Measurements from ENCODE around the gene PCGF6. TPM values are rescaled to one million over a fixed set of nuclear protein-coding genes. Genes with fewer than 3 reads are reported as not detected.

The PCGF6 gene
- total RNA-seq, 1 experiment from 2014 or later, result 19.2 TPM

GRCh38 chr10:103254538-103255325 lies 96.2 kb downstream of the PCGF6 start:
- ATAC-seq, result no peak
- H3K4me1 Mint-ChIP-seq, result no peaks in the 10 kb centered on the region
- peaks cover 25% of the 10 kb centered on the region for H3K9me3 Mint-ChIP-seq
- CTCF ChIA-PET, result interaction anchor here (0.6 to 1.1 kb wide), 5 partner anchors 10 to 181 kb away, joined by 3 to 11 read pairs (median 3); partner anchors contain the start of gene INA
- no peak overlapping the region for H3K4me3 Mint-ChIP-seq
- no peak for DNase-seq (ENCODE audit: low spot score)
- TF ChIP-seq MLX (CRISPR knock-in tag; IDR thresholded peaks at IDR 0.05) (no peak), HMGA2 (CRISPR knock-in tag; IDR thresholded peaks at IDR 0.05) (no peak), ZNF423 (CRISPR knock-in tag; IDR thresholded peaks at IDR 0.05) (no peak), FOXP1 (CRISPR knock-in tag; IDR thresholded peaks at IDR 0.05; ENCODE audit: borderline replicate concordance) (no peak)
- POLR2A ChIA-PET, result interaction anchor here (0.6 to 0.7 kb wide), 2 partner anchors 24 to 192 kb away, joined by 3 to 6 read pairs; no protein-coding TSS in a partner anchor
- peaks cover 14% of the 10 kb centered on the region for H3K36me3 Mint-ChIP-seq
- H3K27me3 Mint-ChIP-seq (ENCODE audit: low read depth), result no peaks in the 10 kb centered on the region; the same call in none of the 2 replicates
- no peak overlapping the region for H3K27ac Mint-ChIP-seq

- CTCF ChIA-PET, result interaction anchor here (0.7 kb wide), 1 partner anchor 143 kb away, joined by 3 read pairs; no protein-coding TSS in a partner anchor
- no peak for TF ChIP-seq E2F1 (CRISPR knock-in tag; IDR thresholded peaks at IDR 0.05)
- no peak for TF ChIP-seq NR3C1 (CRISPR knock-in tag; conservative IDR thresholded peaks at IDR 0.05; ENCODE audit: low read depth)
- TF ChIP-seq GRHL2 (CRISPR knock-in tag; IDR thresholded peaks at IDR 0.05; ENCODE audit: insufficient replicate concordance, severe bottlenecking), result no peak
- no peak for TF ChIP-seq NFYB (CRISPR knock-in tag; conservative IDR thresholded peaks at IDR 0.05; ENCODE audit: low read depth)
- TF ChIP-seq KAT7 (CRISPR knock-in tag; IDR thresholded peaks at IDR 0.05; ENCODE audit: borderline replicate concordance), result no peak
- no peak for TF ChIP-seq ZNF532 (CRISPR knock-in tag; IDR thresholded peaks at IDR 0.05; ENCODE audit: borderline replicate concordance)
- TF ChIP-seq ZNF317 (CRISPR knock-in tag; IDR thresholded peaks at IDR 0.05; ENCODE audit: borderline replicate concordance, low read depth), result no peak
- TF ChIP-seq JUN (CRISPR knock-in tag; IDR thresholded peaks at IDR 0.05), result no peak
- TF ChIP-seq ZNF121 (CRISPR knock-in tag; IDR thresholded peaks at IDR 0.05), result no peak
- TF ChIP-seq ZNF138 (CRISPR knock-in tag; conservative IDR thresholded peaks at IDR 0.05), result no peak
- TF ChIP-seq USF2 (CRISPR knock-in tag; IDR thresholded peaks at IDR 0.05), result no peak
- no peak for TF ChIP-seq MLX (CRISPR knock-in tag; IDR thresholded peaks at IDR 0.05)
- TF ChIP-seq ATF6 (CRISPR knock-in tag; IDR thresholded peaks at IDR 0.05), result no peak
- no peak for TF ChIP-seq MYBL2 (CRISPR knock-in tag; IDR thresholded peaks at IDR 0.05)
- peaks cover 10% of the 10 kb centered on the region for H3K36me3 Mint-ChIP-seq
- POLR2A ChIA-PET, result interaction anchor here (0.6 kb wide), 1 partner anchor 191 kb away, joined by 3 read pairs; no protein-coding TSS in a partner anchor
- peaks cover 20% of the 10 kb centered on the region for H3K9me3 Mint-ChIP-seq
- H3K4me3 Mint-ChIP-seq, result no peak overlapping the region
- no peak overlapping the region for H3K27ac Mint-ChIP-seq
- H3K27me3 Mint-ChIP-seq (ENCODE audit: low read depth), result no peaks in the 10 kb centered on the region; the same call in none of the 2 replicates
- ATAC-seq (no peak), DNase-seq (ENCODE audit: low spot score) (no peak)
- no peaks in the 10 kb centered on the region for H3K4me1 Mint-ChIP-seq
Observed at GRCh38 chr10:103254113-103254512, 96.8 kb downstream of the PCGF6 start.
